Left hindlimb (tissue), 1 donor: ENCODE results near the gene DBF4.
"Not testable (repeated sequence)": the region's sequence is repeated elsewhere in the genome, so short reads cannot be mapped to it uniquely, and the experiment has no call there.

ENCODE experiments used
- DNase-seq: peaks from one replicate; pipeline ENCODE4 v3.0.0-alpha.2; 2018

DBF4 gene

GRCh38 chr7:87885018-87885417, 8.7 kb downstream of the DBF4 start:
- no peak for DNase-seq

GRCh38 chr7:87886875-87887274, 10.6 kb downstream of the DBF4 start:
- no peak for DNase-seq

GRCh38 chr7:87895363-87895762, 19.1 kb downstream of the DBF4 start:
- DNase-seq, result no peak

- DNase-seq, result no peak
Measured at GRCh38 chr7:87899255-87899654, 23.0 kb downstream of the DBF4 start.

GRCh38 chr7:87907136-87907906, 31.0 kb downstream of the DBF4 start:
- DNase-seq, result not testable (repeated sequence)

- not testable (repeated sequence) for DNase-seq
Measured at GRCh38 chr7:87908814-87909213, 32.5 kb downstream of the DBF4 start.

- DNase-seq, result no peak
Measured at GRCh38 chr7:87912121-87912520, 35.8 kb downstream of the DBF4 start.

- DNase-seq, result no peak
Measured at GRCh38 chr7:87918740-87919139, 42.4 kb downstream of the DBF4 start.

- no peak for DNase-seq
Measured at GRCh38 chr7:87919875-87920274, 43.6 kb downstream of the DBF4 start.

- no peak for DNase-seq
Measured at GRCh38 chr7:87920578-87920977, 44.3 kb downstream of the DBF4 start.

GRCh38 chr7:87922759-87923395, 46.6 kb downstream of the DBF4 start:
- not testable (repeated sequence) for DNase-seq

- peak; percentile 71 for DNase-seq
Measured at GRCh38 chr7:87926581-87927461, 50.5 kb downstream of the DBF4 start.

GRCh38 chr7:87933605-87933952, 57.3 kb downstream of the DBF4 start:
- no peak for DNase-seq

- peak; percentile 93 for DNase-seq
Measured at GRCh38 chr7:87933953-87934698, 57.8 kb downstream of the DBF4 start, which contains the start of gene ADAM22. Gene ADAM22 (plus strand): TSS chr7:87934251. CDS start chr7:87934466, 215 bp downstream.

GRCh38 chr7:87934699-87935383, 58.5 kb downstream of the DBF4 start:
- DNase-seq, result peak; percentile 44

GRCh38 chr7:87935384-87935706, 59.1 kb downstream of the DBF4 start:
- no peak for DNase-seq

- DNase-seq, result no peak
Measured at GRCh38 chr7:87941138-87941537, 64.8 kb downstream of the DBF4 start.

GRCh38 chr7:87944547-87944946, 68.3 kb downstream of the DBF4 start:
- no peak for DNase-seq

GRCh38 chr7:87945926-87946325, 69.6 kb downstream of the DBF4 start:
- not testable (repeated sequence) for DNase-seq

GRCh38 chr7:87948371-87948770, 72.1 kb downstream of the DBF4 start:
- no peak for DNase-seq
